Cardiac fibroblast (primary cell): ENCODE measurements around the gene RUNDC3A.

ENCODE experiments used
- DNase-seq, 2 donors: peaks; one replicate each; pipeline versions ENCODE4 v3.0.0 to v3.0.0-alpha.2; 2010; ENCODE audit warnings: low read depth in 2 of 2
- H3K4me3 ChIP-seq, 2 donors: replicated peaks in 1 of 2; 1 replicate in 1 of 2; 2 replicates in 1 of 2; pipeline ENCODE4 v1.5.1; 2011; ENCODE audit warnings: low read depth in 2 of 2, low read length in 2 of 2, mild to moderate bottlenecking in 2 of 2, moderate library complexity in 1 of 2
- CTCF ChIP-seq: IDR thresholded peaks from one replicate; pipeline ENCODE4 v1.5.1; 2011; ENCODE audit warnings: low read depth, mild to moderate bottlenecking, low read length, inconsistent platforms

The RUNDC3A gene

GRCh38 chr17:44312396-44313104, 4.1 kb downstream of the RUNDC3A start:
- no peak overlapping the region for H3K4me3 ChIP-seq
- DNase-seq: no peak
- TF ChIP-seq CTCF: no peak

- H3K4me3 ChIP-seq: no peak overlapping the region
- TF ChIP-seq CTCF: no peak
- DNase-seq: no peak
Measured at GRCh38 chr17:44314031-44314430, 5.6 kb downstream of the RUNDC3A start.

GRCh38 chr17:44314524-44314868, 6.1 kb downstream of the RUNDC3A start:
- DNase-seq: no peak
- TF ChIP-seq CTCF: no peak
- H3K4me3 ChIP-seq: no peak overlapping the region

- DNase-seq: peak; percentile 22 to 32
- H3K4me3 ChIP-seq: peak overlapping the region; percentile 29 to 39
- no peak for TF ChIP-seq CTCF
Measured at GRCh38 chr17:44314869-44315661, 6.7 kb downstream of the RUNDC3A start.

- TF ChIP-seq CTCF: no peak
- no peak for DNase-seq
- H3K4me3 ChIP-seq: no peak overlapping the region
Measured at GRCh38 chr17:44315760-44316731, 7.6 kb downstream of the RUNDC3A start.

- DNase-seq: no peak
- no peak for TF ChIP-seq CTCF
- no peak overlapping the region for H3K4me3 ChIP-seq
Measured at GRCh38 chr17:44317545-44317944, 9.1 kb downstream of the RUNDC3A start.
